NT2/D1 (cell line): ENCODE results near the gene ZCCHC9.

Experiments used
- SUZ12 ChIP-seq: IDR thresholded peaks from 2 replicates; pipeline ENCODE4 v1.6.1; 2011; ENCODE audit not compliant: insufficient read length, insufficient read depth; ENCODE audit errors: extremely low read depth
- YY1 ChIP-seq: IDR thresholded peaks from 2 replicates; pipeline ENCODE4 v1.6.1; 2011; ENCODE audit not compliant: insufficient read length, insufficient read depth
- ZNF274 ChIP-seq: IDR thresholded peaks from 2 replicates; pipeline ENCODE4 v1.6.1; 2011; ENCODE audit warnings: mild to moderate bottlenecking, low read depth, low read length

DNA sequence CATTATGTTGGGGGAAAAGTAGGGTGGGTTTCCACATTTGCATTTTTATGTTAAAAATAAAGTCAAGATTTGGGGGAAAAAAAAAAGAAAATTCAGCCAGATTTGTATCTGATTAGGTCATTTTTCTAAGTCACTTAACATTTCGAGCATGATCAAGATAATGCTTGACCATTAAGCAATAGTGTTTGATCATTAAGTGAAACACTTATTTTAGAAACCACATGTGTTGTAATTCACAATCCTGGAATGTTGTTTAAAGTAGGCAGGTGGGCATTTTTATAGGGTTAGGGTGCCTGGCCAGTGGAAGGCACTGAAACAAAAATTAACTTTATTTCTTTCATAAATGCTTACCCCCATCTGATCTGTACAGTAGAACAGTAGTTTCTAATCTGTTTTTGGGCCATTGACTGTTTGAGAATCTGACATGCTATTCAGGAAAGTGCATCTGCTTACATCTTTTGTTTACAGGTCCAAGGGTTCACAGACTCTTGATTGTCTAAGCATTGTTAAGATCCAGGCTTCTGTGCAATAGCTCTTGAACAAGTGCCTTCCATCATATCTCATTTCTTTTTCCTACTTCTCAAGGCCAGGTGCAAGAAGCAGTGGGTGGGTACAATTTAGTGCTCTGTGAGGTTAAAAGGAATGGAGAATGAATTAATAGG, 9.1 kb downstream of the ZCCHC9 start:
- TF ChIP-seq SUZ12 (no peak), YY1 (no peak), ZNF274 (no peak)
